Activated T-cell treated with anti-CD3 and anti-CD28 coated beads, Interleukin-2, amount 50 U/mL, for 72 hours (primary cell): ENCODE measurements around the gene NEAT1. TPM values are rescaled to one million over a fixed set of nuclear protein-coding genes. Genes with fewer than 3 reads are reported as not detected.

Source experiments
- ATAC-seq, 2 donors: fragments of 150-1000 bp; cut with Tn5 transposase; replicated peaks in 1 of 2; 2 replicates each; pipeline ENCODE4 v1.10.0; 2021; ENCODE audit warnings: moderate library complexity in 2 of 2, mild to moderate bottlenecking in 1 of 2
- DNase-seq, 2 donors: peaks; one replicate each; pipeline ENCODE4 v3.0.0; 2021 to 2022; ENCODE audit warnings: mixed read lengths in 1 of 2
- H3K27ac Mint-ChIP-seq: one replicate; pipeline ENCODE4 v1.8.0; 2022; ENCODE audit warnings: mild to moderate bottlenecking, moderate library complexity, mixed read lengths
- H3K27me3 Mint-ChIP-seq: one replicate; pipeline ENCODE4 v1.8.0; 2022; ENCODE audit warnings: low read depth, mixed read lengths
- H3K36me3 Mint-ChIP-seq, 2 donors: one replicate each; pipeline ENCODE4 v1.8.0; 2022; ENCODE audit warnings: mixed read lengths in 2 of 2, mild to moderate bottlenecking in 1 of 2; ENCODE audit not compliant: insufficient read depth in 2 of 2
- H3K4me1 Mint-ChIP-seq: one replicate; pipeline ENCODE4 v1.8.0; 2022; ENCODE audit warnings: low read depth, mixed read lengths
- H3K4me3 Mint-ChIP-seq, 2 donors: one replicate each; pipeline ENCODE4 v1.8.0; 2022; ENCODE audit warnings: mild to moderate bottlenecking in 2 of 2, mixed read lengths in 2 of 2, moderate library complexity in 2 of 2
- H3K9me3 Mint-ChIP-seq, 2 donors: one replicate each; pipeline ENCODE4 v1.8.0; 2022; ENCODE audit warnings: mixed read lengths in 2 of 2
- total RNA-seq, 2 donors: library from RNA; stranded (reverse); gene quantifications; one replicate each; pipeline ENCODE4 v1.2.3, GENCODE V29; 2022

The NEAT1 gene
- total RNA-seq, 2 donors from 2014 or later, result 678 to 1,151 TPM

- Mint-ChIP-seq H3K27ac (peak overlapping the region; percentile 94), H3K36me3 (peaks cover 8 to 11% of the 10 kb centered on the region in 2 donors), H3K4me1 (peaks cover 44% of the 10 kb centered on the region), H3K27me3 (no peaks in the 10 kb centered on the region), H3K9me3 (peaks cover 0 to 2% of the 10 kb centered on the region in 2 donors), H3K4me3 (peak overlapping the region; percentile 88 to 99)
- ATAC-seq, result peak in 1 of 2 donors; percentile 1
- DNase-seq, result peak; percentile 60 to 67
Observed at GRCh38 chr11:65417702-65418430, 4.7 kb upstream of the NEAT1 start.

DNA sequence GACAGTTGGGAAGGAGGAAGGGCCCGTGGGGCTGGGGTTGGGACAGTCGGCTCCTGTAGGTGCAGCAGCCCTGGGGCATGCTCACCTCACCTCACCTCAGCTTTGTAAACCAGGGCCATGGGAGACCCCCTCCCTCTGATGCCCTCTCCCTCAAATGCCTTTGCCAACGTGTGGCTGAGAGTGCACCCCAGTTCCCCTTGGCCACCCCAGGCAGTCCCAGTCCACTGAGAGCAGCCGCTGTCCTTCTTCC lies 4.2 kb upstream of the NEAT1 start:
- H3K27ac Mint-ChIP-seq, result peak overlapping the region; percentile 100
- H3K27me3 Mint-ChIP-seq, result no peaks in the 10 kb centered on the region
- H3K4me3 Mint-ChIP-seq, result peak overlapping the region; percentile 88 to 99
- peaks cover 47% of the 10 kb centered on the region for H3K4me1 Mint-ChIP-seq
- peaks cover 0 to 2% of the 10 kb centered on the region in 2 donors for H3K9me3 Mint-ChIP-seq
- peak in 1 of 2 donors; percentile 2 for ATAC-seq
- no peak for DNase-seq
- peaks cover 10 to 13% of the 10 kb centered on the region in 2 donors for H3K36me3 Mint-ChIP-seq

DNA sequence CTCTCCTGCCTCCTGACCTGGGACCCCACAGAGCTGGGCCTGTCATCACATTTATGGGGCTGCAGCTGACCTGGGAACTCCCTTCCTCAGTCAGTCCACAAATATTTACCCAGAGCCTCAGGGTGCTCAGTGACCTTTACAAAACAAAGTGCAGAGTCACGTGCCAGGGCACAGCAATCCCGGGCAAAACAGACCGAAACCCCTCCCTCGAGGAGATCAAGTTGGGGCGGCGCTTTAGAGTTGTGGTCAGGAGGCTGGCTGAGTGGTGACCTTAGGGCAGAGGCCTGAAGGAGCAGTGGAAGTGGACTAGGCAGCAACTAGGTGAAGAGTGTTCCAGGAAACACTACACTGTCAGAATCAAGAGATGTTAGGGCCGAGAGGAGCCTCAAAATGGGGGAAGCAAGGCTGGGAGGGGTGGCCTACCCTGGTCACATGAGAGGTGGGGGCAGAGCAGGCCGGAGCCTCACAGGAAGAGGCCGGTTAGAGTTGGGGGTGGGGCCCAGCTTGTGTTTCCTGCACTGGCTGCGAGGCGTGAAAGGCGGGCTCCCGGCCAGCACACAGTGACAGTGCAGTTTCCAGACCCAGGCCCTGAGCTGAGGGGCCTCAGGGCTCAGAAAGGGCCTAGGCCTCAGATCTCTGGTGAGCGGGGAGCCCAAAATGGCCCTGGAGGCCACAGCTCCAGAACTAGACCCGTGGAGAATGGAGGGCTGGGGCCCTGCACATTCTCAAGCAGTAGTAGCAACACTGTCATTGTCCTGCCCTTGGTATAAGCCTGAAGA lies 3.7 kb upstream of the NEAT1 start:
- Mint-ChIP-seq H3K36me3 (peaks cover 13 to 17% of the 10 kb centered on the region in 2 donors), H3K27ac (peak overlapping the region; percentile 100), H3K4me1 (peaks cover 47% of the 10 kb centered on the region), H3K27me3 (no peaks in the 10 kb centered on the region), H3K4me3 (peak overlapping the region; percentile 88 to 99), H3K9me3 (peaks cover 0 to 2% of the 10 kb centered on the region in 2 donors)
- ATAC-seq (peak; percentile 51 to 55), DNase-seq (peak; percentile 96 to 97)

DNA sequence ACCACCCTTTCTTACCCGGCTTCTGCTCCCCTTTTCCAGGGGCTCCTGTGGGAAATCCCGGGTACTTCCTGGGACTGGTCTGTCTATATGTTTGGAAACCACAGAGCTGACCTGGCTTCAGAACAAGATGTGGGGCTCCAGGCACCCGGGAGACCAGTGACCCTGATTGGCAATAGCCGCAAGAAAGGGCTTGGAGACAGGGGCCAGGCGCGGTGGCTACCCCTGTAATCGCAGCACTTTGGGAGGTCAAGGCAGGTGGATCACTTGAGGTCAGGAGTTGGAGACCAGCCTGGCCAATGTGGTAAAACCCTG lies 3.2 kb upstream of the NEAT1 start:
- peaks cover 19 to 23% of the 10 kb centered on the region in 2 donors for H3K36me3 Mint-ChIP-seq
- no peak for ATAC-seq
- peak overlapping the region; percentile 88 to 99 for H3K4me3 Mint-ChIP-seq
- H3K9me3 Mint-ChIP-seq, result peaks cover 0 to 2% of the 10 kb centered on the region in 2 donors
- no peaks in the 10 kb centered on the region for H3K27me3 Mint-ChIP-seq
- DNase-seq, result peak in 1 of 2 donors; percentile 33
- H3K27ac Mint-ChIP-seq, result peak overlapping the region; percentile 100
- H3K4me1 Mint-ChIP-seq, result peaks cover 49% of the 10 kb centered on the region

DNA sequence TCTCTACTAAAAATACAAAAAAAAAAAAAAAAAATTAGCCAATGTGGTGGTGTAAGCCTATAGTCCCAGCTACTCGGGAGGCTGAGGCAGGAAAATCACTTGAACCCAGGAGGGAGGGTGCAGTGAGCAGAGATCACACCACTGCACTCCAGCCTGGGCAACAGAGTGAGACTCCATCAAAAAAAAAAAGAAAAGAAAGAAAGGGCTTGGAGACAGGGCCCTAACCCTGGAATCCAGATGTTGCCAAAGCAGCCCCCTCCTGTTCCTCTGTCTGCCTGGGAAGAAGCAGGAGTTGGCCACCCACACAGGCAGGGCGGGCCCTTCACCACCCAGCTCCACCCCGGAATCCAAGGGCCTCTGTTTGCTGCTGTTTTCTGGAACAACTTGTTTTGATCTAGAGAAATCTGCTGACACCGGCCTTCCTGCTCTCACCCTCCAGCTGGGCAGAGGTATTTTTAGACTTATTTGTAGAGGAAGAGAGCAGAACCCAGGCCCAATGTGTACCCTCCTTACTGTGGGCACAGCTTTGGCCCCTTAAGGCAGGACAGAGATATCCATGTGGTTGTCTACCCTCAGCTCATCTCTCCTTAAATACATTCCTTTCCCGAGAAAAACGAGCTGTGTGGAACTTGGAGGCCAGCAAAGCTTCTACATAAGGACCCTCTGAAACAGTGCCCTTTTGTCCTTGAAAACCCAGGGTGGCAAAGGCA lies 2.7 kb upstream of the NEAT1 start:
- peaks cover 0 to 2% of the 10 kb centered on the region in 2 donors for H3K9me3 Mint-ChIP-seq
- H3K4me3 Mint-ChIP-seq, result peak overlapping the region; percentile 88 to 99
- peaks cover 24 to 27% of the 10 kb centered on the region in 2 donors for H3K36me3 Mint-ChIP-seq
- peak overlapping the region; percentile 100 for H3K27ac Mint-ChIP-seq
- ATAC-seq, result no peak
- H3K4me1 Mint-ChIP-seq, result peaks cover 54% of the 10 kb centered on the region
- H3K27me3 Mint-ChIP-seq, result no peaks in the 10 kb centered on the region
- peak; percentile 74 to 77 for DNase-seq

GRCh38 chr11:65420506-65420905 lies 2.1 kb upstream of the NEAT1 start:
- peak overlapping the region; percentile 100 for H3K27ac Mint-ChIP-seq
- peak overlapping the region; percentile 88 to 99 for H3K4me3 Mint-ChIP-seq
- H3K9me3 Mint-ChIP-seq, result peaks cover 0 to 2% of the 10 kb centered on the region in 2 donors
- no peaks in the 10 kb centered on the region for H3K27me3 Mint-ChIP-seq
- ATAC-seq (no peak), DNase-seq (no peak)
- peaks cover 30 to 33% of the 10 kb centered on the region in 2 donors for H3K36me3 Mint-ChIP-seq
- peaks cover 57% of the 10 kb centered on the region for H3K4me1 Mint-ChIP-seq

DNA sequence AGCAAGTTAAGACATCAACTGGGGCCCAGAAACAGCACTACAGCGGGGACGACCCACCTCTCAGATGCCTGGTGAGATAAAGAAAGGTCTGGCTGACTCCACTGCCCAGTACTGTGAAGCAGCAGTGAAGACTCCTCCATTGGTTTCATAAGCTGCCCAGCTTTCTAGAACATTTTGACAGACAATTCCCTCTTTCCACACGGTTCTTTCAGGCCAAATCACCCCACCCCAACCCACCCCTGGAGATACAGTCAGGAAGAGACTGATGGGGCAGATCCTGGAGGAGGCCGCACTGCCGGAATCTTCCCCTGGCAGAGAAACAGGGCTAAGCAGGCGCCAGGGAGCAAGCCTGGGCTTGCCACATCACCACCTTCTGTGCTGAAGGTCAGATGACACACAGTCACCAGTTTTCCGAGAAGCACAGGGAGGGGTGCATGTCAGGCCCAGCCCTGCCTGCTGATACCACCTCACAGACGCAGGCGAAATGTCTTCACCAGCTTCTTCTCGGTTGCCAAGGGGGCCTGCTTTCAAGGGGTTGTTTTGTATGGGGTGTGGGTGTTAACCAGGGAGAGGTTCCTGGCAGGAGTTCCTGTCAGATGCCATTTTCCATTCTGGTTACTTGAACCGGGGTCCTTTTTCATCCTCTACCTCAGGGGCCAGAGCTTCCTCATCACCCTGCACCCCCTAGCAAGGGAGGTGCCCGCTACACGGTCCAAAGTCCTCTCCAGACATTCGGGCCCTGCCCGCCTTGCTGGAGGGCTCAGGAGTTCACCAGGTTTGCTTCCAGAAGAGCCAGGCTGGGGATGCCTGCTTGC lies 1.4 kb upstream of the NEAT1 start:
- Mint-ChIP-seq H3K4me3 (peak overlapping the region; percentile 88 to 99), H3K36me3 (peaks cover 34 to 37% of the 10 kb centered on the region in 2 donors), H3K4me1 (peaks cover 53% of the 10 kb centered on the region), H3K27ac (peak overlapping the region; percentile 100), H3K27me3 (no peaks in the 10 kb centered on the region), H3K9me3 (peaks cover 0 to 2% of the 10 kb centered on the region in 2 donors)
- DNase-seq (peak; percentile 88 to 94), ATAC-seq (peak; percentile 38)

- Mint-ChIP-seq H3K27ac (peak overlapping the region; percentile 100), H3K4me3 (peak overlapping the region; percentile 88 to 99), H3K27me3 (no peaks in the 10 kb centered on the region), H3K4me1 (peaks cover 53% of the 10 kb centered on the region), H3K36me3 (peaks cover 42 to 44% of the 10 kb centered on the region in 2 donors), H3K9me3 (peaks cover 0 to 2% of the 10 kb centered on the region in 2 donors)
- peak; percentile 6 to 12 for ATAC-seq
- DNase-seq, result peak; percentile 98 to 99
Observed at GRCh38 chr11:65421794-65422632, 585 bp upstream of the NEAT1 start.

DNA sequence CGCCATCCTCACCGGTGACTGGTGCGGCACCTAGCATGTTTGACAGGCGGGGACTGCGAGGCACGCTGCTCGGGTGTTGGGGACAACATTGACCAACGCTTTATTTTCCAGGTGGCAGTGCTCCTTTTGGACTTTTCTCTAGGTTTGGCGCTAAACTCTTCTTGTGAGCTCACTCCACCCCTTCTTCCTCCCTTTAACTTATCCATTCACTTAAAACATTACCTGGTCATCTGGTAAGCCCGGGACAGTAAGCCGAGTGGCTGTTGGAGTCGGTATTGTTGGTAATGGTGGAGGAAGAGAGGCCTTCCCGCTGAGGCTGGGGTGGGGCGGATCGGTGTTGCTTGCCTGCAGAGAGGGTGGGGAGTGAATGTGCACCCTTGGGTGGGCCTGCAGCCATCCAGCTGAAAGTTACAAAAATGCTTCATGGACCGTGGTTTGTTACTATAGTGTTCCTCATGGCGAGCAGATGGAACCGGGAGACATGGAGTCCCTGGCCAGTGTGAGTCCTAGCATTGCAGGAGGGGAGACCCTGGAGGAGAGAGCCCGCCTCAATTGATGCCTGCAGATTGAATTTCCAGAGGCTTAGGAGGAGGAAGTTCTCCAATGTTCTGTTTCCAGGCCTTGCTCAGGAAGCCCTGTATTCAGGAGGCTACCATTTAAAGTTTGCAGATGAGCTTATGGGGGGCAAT lies 1.1 kb downstream of the NEAT1 start:
- H3K4me1 Mint-ChIP-seq, result peaks cover 60% of the 10 kb centered on the region
- peak overlapping the region; percentile 100 for H3K27ac Mint-ChIP-seq
- peaks cover 0 to 2% of the 10 kb centered on the region in 2 donors for H3K9me3 Mint-ChIP-seq
- DNase-seq, result peak; percentile 50 to 63
- ATAC-seq, result no peak
- H3K27me3 Mint-ChIP-seq, result no peaks in the 10 kb centered on the region
- H3K4me3 Mint-ChIP-seq, result peak overlapping the region; percentile 88 to 99
- peaks cover 51 to 54% of the 10 kb centered on the region in 2 donors for H3K36me3 Mint-ChIP-seq

DNA sequence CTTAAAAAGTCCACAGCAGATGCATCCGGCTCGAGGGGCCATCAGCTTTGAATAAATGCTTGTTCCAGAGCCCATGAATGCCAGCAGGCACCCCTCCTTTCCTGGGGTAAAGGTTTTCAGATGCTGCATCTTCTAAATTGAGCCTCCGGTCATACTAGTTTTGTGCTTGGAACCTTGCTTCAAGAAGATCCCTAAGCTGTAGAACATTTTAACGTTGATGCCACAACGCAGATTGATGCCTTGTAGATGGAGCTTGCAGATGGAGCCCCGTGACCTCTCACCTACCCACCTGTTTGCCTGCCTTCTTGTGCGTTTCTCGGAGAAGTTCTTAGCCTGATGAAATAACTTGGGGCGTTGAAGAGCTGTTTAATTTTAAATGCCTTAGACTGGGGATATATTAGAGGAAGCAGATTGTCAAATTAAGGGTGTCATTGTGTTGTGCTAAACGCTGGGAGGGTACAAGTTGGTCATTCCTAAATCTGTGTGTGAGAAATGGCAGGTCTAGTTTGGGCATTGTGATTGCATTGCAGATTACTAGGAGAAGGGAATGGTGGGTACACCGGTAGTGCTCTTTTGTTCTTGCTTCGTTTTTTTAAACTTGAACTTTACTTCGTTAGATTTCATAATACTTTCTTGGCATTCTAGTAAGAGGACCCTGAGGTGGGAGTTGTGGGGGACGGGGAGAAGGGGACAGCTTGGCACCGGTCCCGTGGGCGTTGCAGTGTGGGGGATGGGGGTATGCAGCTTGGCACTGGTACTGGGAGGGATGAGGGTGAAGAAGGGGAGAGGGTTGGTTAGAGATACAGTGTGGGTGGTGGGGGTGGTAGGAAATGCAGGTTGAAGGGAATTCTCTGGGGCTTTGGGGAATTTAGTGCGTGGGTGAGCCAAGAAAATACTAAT lies 1.9 kb downstream of the NEAT1 start:
- no peaks in the 10 kb centered on the region for H3K27me3 Mint-ChIP-seq
- peak overlapping the region; percentile 88 to 99 for H3K4me3 Mint-ChIP-seq
- H3K27ac Mint-ChIP-seq, result peak overlapping the region; percentile 100
- peaks cover 0 to 2% of the 10 kb centered on the region in 2 donors for H3K9me3 Mint-ChIP-seq
- DNase-seq (peak; percentile 87 to 90), ATAC-seq (peak; percentile 10 to 16)
- peaks cover 53 to 57% of the 10 kb centered on the region in 2 donors for H3K36me3 Mint-ChIP-seq
- H3K4me1 Mint-ChIP-seq, result peaks cover 67% of the 10 kb centered on the region
